DND-41 (cell line): ENCODE measurements around the gene GYG2.

Experiments used
- ATAC-seq: fragments of 200-7000 bp; cut with Tn5 transposase; 3 replicates; pipeline ENCODE4 v1.9.1; 2021; ENCODE audit warnings: low read depth; ENCODE audit not compliant: insufficient read depth
- DNase-seq: peaks from one replicate; pipeline ENCODE4 v3.0.0-alpha.2; 2020
- H2AFZ ChIP-seq: 2 replicates; pipeline ENCODE4 v1.6.0; 2012; ENCODE audit warnings: low read depth, low read length
- H3K27ac ChIP-seq: 2 replicates; pipeline ENCODE4 v1.5.1; 2012; ENCODE audit warnings: low read length, inconsistent platforms
- H3K27me3 ChIP-seq: fragments of 200-600 bp; sonication (generic); 2 replicates; pipeline ENCODE4 v1.6.0; 2012; ENCODE audit warnings: low read length, mild to moderate bottlenecking, inconsistent platforms; ENCODE audit not compliant: insufficient read depth, poor library complexity
- H3K36me3 ChIP-seq: 2 replicates; pipeline ENCODE4 v1.5.1; 2012; ENCODE audit warnings: low read length, inconsistent platforms; ENCODE audit not compliant: insufficient read depth
- H3K4me1 ChIP-seq: 2 replicates; pipeline ENCODE4 v1.5.1; 2012; ENCODE audit warnings: mild to moderate bottlenecking, low read length; ENCODE audit not compliant: insufficient read depth
- H3K4me2 ChIP-seq: 2 replicates; pipeline ENCODE4 v1.6.0; 2012; ENCODE audit warnings: mild to moderate bottlenecking, moderate library complexity, low read length, inconsistent platforms; ENCODE audit not compliant: insufficient read depth
- H3K4me3 ChIP-seq, 2 experiments: fragments of 200-600 bp in 1 of 2; shearing (Covaris generic) in 1 of 2; 2 replicates each; pipeline ENCODE4 v1.5.1; 2012 to 2016; ENCODE audit warnings: inconsistent platforms in 2 of 2, low read length in 2 of 2, mild to moderate bottlenecking in 2 of 2, low read depth in 1 of 2, moderate library complexity in 1 of 2
- H3K79me2 ChIP-seq: 2 replicates; pipeline ENCODE4 v1.6.0; 2012; ENCODE audit warnings: low read length, inconsistent platforms; ENCODE audit not compliant: insufficient read depth
- H3K9ac ChIP-seq: 2 replicates; pipeline ENCODE4 v1.6.0; 2012; ENCODE audit warnings: low read depth, mild to moderate bottlenecking, inconsistent platforms, low read length, moderate library complexity
- H3K9me3 ChIP-seq: 2 replicates; pipeline ENCODE4 v1.5.1; 2012; ENCODE audit warnings: low read length, moderate library complexity, mild to moderate bottlenecking, inconsistent platforms; ENCODE audit not compliant: insufficient read depth, severe bottlenecking
- H4K20me1 ChIP-seq: 2 replicates; pipeline ENCODE4 v1.6.0; 2012; ENCODE audit warnings: low read length; ENCODE audit not compliant: insufficient read depth
- EZH2 ChIP-seq: IDR thresholded peaks from 3 replicates; pipeline ENCODE4 v1.6.1; 2012; ENCODE audit warnings: borderline replicate concordance, low read depth, mild to moderate bottlenecking, moderate library complexity, low read length, inconsistent platforms; ENCODE audit not compliant: severe bottlenecking
- TF ChIP-seq, protein P1 (sequence below): IDR thresholded peaks from 2 replicates; pipeline ENCODE4 v1.5.1; 2012; ENCODE audit warnings: borderline replicate concordance, low read length, moderate library complexity, mild to moderate bottlenecking; ENCODE audit not compliant: poor library complexity, severe bottlenecking; ENCODE audit errors: extremely low read depth

The GYG2 gene

DNA sequence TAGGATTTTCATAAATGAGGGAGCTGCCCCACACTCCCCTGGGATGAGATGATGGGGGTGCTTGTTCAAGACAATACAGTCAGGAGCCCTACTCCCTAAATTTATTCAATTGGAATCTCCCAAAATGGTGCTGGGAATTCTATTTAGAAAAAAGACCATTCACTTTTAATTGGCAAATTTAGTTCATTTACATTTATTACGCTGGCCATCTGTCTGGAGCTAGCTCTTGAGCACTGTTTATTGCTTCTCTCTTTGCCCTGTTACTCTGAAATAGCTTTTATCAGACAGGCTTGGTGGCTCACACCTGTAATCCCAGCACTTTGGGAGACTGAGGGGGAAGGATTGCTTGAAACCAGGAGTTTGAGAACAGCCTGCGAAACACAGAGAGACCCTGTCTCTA is 102.4 kb downstream of the GYG2 start:
- H3K27me3 ChIP-seq = no peaks in the 10 kb centered on the region
- H3K79me2 ChIP-seq = no peaks in the 10 kb centered on the region
- no peak overlapping the region for H3K9ac ChIP-seq
- H3K4me1 ChIP-seq = no peaks in the 10 kb centered on the region
- H2AFZ ChIP-seq = no peak overlapping the region
- no peaks in the 10 kb centered on the region for H3K9me3 ChIP-seq
- no peaks in the 10 kb centered on the region for H4K20me1 ChIP-seq
- H3K4me3 ChIP-seq = no peak overlapping the region
- H3K27ac ChIP-seq = no peak overlapping the region
- ATAC-seq = no peak
- no peak for DNase-seq
- TF ChIP-seq, protein P1, sequence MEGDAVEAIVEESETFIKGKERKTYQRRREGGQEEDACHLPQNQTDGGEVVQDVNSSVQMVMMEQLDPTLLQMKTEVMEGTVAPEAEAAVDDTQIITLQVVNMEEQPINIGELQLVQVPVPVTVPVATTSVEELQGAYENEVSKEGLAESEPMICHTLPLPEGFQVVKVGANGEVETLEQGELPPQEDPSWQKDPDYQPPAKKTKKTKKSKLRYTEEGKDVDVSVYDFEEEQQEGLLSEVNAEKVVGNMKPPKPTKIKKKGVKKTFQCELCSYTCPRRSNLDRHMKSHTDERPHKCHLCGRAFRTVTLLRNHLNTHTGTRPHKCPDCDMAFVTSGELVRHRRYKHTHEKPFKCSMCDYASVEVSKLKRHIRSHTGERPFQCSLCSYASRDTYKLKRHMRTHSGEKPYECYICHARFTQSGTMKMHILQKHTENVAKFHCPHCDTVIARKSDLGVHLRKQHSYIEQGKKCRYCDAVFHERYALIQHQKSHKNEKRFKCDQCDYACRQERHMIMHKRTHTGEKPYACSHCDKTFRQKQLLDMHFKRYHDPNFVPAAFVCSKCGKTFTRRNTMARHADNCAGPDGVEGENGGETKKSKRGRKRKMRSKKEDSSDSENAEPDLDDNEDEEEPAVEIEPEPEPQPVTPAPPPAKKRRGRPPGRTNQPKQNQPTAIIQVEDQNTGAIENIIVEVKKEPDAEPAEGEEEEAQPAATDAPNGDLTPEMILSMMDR = no peak
- no peak for TF ChIP-seq EZH2
- H3K36me3 ChIP-seq = no peaks in the 10 kb centered on the region
- no peak overlapping the region for H3K4me2 ChIP-seq

- ATAC-seq = no peak
- no peak for TF ChIP-seq EZH2
- TF ChIP-seq, protein P1 = no peak
- Histone ChIP-seq H4K20me1 (no peaks in the 10 kb centered on the region), H3K4me1 (no peaks in the 10 kb centered on the region), H3K9me3 (no peaks in the 10 kb centered on the region), H3K79me2 (no peaks in the 10 kb centered on the region), H2AFZ (no peak overlapping the region), H3K4me2 (no peak overlapping the region), H3K9ac (no peak overlapping the region), H3K27me3 (no peaks in the 10 kb centered on the region), H3K4me3 (no peak overlapping the region), H3K27ac (no peak overlapping the region), H3K36me3 (no peaks in the 10 kb centered on the region)
- no peak for DNase-seq
These were observed 102.9 kb downstream of the GYG2 start for GRCh38 chrX:2931612-2932011.
